Stimulated activated CD4-positive, alpha-beta T cell treated with anti-CD3 and anti-CD28 coated beads, TNF-alpha, amount 100 ng/mL, for 4 hours (primary cell): ENCODE data around the gene CPNE4.

Experiments
- DNase-seq, 3 experiments: peaks; one replicate each; pipeline ENCODE4 v3.0.0-alpha.2; 2020; ENCODE audit warnings: low read depth in 3 of 3

Gene CPNE4

DNA sequence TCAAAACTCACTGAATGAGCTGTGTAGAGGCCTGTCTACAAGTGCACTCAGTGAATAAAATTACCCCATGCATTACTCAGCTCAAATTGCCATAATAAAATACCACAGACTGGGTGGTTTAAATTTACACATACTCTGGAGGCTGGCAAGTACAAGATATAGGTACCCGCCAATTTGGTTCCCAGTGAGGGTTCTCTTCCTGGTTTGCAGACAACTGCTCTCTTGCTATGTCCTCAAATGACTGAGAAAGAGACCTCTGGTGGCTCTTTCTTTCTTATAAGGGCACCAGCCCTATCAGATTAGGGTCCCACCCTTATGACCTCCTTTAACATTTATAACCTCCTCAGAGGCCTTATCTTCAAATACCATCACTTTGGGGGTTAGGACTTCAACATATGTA is 237.0 kb downstream of the CPNE4 start:
- no peak for DNase-seq

DNA sequence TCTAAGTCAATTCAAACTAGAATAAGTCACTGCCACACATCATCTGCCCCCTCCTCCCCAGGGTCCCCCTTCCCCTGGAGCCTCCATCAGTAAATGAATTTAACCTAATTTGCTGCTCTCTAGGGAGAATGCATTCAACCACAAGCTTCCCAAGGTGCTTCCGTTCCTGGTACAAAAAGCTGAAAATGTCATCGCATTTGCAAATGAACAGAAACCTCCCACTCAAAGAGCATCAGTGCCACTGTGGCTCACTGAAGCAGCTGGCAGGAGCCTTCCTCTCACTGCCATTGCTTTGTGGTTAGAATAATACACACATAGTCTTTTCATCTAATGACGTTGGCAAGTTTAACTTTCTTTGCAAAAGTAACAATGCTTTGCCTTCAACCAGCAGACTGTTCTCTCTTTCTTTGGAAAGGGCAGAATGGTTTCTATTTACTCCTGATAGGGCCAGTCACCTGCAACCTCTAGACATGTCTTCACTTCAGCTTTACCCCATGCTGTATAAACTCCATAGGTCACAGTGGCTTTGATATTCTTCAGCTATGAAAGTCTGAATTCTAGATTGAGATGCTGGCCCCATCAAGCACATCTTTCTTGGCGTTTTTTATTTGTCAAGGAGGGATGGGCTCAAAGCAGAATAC is 238.1 kb downstream of the CPNE4 start:
- no peak for DNase-seq

GRCh38 chr3:131796111-131796510 is 238.7 kb downstream of the CPNE4 start:
- no peak for DNase-seq

DNA sequence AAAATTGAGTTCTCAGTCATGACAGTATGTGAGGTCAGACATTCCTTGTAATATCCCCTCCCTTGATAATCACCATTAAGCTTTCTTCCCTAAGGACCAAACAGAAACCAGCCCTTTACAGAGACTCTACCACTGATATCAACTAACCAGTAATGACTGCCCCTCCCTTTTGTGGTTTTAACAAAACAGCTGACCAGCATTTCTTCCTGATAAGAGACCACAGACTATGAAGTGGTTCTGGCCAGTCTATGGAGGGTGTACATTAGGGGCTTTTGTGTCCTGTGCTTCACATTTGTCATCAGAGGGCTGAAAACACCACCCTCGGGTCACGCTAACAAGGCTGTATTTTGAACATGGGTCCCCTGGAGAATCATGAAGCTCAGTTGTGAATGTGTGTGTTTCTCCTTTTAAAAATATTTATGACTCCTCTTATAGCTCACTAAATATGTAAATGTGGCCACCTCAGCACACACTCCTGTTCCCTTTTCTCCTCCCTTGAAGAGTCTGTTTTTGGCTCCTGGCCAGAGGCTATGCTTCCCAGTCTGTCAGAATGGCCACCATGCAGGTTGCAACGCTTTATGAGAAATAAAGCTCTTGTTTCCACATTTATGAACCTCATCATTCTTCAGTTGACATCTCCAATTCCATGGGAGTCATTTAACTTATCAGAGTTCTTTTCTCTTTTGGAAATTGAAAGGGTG is 239.3 kb downstream of the CPNE4 start:
- DNase-seq, result no peak

DNA sequence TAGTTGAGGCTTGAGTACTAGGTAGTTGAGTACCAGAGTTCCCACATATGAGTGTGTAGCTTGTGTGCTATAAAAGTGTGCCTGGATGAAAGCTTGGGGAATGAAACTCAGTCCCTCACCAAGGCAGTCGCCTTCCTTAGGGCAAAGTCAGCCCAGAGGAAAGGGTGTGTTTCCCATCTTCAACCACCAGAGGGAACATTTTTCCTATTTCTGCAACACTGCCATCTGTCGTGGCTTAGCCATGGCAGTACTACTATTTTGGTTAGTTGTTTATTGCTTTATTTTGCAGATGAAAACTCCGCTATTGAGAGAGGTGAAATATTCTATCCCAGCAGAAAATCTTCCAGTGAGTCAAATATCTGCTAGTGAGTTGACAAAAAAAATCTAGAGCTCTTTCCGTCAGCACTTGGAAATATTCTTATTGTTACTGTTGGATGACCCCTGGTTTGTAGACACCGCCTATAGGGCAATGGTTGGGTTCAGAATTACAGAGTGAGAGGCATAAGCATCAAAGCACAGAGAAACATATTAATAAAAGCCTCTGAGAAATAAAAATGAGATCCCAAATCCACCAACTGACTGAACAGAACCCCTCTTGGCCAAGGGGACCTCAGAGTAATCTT is 239.9 kb downstream of the CPNE4 start:
- no peak for DNase-seq

DNA sequence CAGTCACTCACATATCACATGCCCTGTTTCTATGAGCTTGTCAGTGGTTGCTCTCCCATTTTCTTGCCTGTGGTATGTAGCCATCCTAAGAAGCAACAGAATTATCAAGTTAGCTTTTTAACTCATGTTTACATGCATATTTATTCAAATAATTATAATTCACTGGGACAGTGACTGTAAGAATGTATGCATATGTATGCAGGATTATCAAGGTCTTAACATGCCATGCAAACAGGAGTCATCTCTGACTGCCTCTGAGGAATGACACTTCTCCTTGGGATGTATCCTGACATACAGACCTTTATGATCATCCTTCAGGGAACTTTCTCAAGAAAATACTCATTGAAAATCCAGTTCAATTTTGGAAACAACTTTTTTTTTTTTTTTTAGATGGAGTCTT is 240.9 kb downstream of the CPNE4 start:
- no peak for DNase-seq

GRCh38 chr3:131789188-131789587 is 245.6 kb downstream of the CPNE4 start:
- DNase-seq, result no peak

DNA sequence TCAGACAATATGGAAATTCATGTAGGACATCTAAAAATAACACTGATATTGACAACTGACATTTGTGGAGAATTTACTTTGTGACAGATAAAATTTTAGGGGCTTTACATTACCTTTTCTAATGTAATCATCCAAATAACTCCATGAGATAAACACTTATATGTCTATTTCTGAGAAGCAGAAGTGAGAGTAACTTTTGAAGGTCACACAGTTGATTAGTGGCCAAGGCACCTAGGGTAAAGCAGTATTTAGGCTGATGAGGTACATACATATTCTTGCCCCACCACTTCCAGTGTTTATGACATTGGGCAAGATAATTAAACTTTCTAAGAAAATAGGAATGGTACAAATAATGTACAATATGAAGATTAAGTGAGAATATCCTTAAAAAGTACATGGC is 248.4 kb downstream of the CPNE4 start:
- no peak for DNase-seq

DNA sequence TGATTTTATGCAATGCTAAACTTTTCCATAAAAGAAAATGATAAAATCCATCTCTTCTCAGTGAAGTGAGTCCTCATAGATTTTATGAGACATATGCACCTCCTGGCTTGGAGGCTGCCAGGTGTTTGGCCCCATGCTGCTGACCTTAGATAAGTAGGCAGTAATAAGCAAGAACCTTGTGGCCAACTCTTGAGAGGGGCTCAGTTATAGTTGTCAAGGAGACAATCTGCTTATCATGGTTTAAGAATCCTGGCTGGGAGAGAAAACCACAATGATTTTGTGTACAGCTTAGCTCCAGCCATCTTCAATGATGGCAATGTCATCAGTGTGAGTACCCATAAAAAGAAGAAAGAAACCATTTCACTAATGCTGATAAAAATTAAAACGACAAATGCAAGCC is 252.1 kb downstream of the CPNE4 start:
- no peak for DNase-seq

DNA sequence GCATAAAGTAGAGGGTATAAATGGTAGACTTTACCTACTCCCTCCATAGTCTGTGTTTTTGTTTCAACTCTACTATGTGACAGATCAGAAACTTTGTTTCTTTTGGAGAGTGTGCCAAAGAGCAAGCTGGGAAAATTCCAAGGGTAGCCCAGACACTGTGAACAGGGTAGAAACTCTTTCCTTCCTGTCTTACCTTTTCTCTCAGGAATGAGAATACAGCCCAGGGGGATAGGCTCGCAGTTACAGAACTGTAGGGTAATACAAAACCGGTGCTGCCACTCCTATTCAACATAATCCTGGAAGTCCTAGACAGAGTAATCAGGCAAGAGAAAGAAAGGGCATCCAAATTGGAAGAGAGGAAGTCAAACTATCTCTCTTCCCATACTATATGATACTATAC is 256.3 kb downstream of the CPNE4 start:
- no peak for DNase-seq

GRCh38 chr3:131775650-131776049 is 259.2 kb downstream of the CPNE4 start:
- DNase-seq, result no peak

DNA sequence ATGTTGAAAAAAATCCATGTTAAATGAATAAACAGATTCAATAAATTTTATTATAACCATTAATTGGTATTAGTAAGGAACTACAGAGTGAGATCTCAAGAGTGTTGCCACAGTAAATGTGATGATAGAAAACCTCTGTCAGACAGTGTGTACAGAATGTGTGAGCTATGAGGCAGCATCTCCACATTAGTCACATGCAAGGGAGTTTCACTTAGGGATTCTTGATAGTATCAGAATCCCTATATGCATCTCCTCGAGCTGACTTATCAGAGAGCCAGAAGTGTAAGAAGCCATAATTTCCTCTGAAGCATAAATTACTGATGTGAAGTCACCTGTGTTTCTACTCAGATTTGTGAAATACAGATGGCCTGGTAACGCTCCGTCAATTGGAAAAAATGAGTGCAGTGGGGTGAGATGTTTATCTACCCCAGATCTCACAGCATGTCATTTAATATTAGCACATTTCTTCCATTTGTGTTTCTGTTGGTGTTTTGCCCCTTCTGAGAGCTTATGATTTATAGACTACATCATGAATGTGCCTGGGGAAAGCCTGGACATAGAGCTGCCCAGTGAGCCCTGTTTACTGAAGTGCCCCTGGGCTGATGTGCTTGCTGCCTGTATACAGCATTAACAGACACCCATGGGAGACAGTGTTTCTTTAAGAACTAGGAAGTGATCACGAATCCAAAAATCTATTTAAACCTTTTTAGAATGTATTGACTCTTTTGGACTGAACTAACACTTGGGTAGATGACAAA is 262.4 kb downstream of the CPNE4 start:
- DNase-seq, result no peak

- DNase-seq, result no peak
Observed at GRCh38 chr3:131762981-131763564, 271.7 kb downstream of the CPNE4 start.

DNA sequence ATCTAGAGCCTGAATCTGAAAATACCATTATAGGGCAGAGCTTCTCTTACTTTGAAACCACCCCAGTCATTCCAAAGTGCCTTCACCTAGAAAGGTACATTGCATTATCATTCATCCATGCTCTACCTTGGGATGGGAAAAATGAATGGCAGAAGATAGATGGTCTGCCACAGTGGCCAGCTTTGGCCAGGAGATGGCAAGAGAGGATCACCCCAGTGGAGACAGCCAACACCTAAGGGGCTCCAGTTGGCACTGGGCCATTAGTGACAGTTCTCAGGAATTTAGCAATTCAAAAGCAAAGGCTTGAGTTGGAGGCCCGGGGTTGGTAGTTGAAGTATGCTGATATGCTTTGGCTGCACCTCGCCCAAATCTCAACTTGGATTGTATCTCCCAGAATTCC is 278.4 kb downstream of the CPNE4 start:
- no peak for DNase-seq

- no peak for DNase-seq
Observed at GRCh38 chr3:131755380-131755779, 279.4 kb downstream of the CPNE4 start.

- no peak for DNase-seq
Observed at GRCh38 chr3:131750256-131750655, 284.6 kb downstream of the CPNE4 start.

GRCh38 chr3:131749826-131750225 is 285.0 kb downstream of the CPNE4 start:
- no peak for DNase-seq

- no peak for DNase-seq
Observed at GRCh38 chr3:131747466-131747865, 287.3 kb downstream of the CPNE4 start.

DNA sequence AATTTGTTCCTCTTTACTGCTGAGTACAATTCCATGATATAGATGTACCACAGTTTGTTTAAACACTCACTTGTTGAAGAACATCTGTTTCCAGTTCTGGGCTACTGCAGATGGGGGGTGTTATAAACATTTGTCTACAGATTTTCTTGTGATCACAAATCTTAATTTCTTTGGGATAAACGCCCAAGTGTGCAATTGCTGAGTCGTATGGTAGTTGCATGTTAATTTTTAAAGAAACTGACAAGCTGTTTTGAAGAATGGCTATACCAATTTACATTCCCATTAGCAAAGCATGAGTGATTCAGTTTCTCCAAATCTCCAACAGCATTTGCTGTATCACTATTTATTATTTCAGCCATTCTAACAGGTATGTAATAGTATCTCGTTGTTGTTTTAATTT is 290.0 kb downstream of the CPNE4 start:
- no peak for DNase-seq

DNA sequence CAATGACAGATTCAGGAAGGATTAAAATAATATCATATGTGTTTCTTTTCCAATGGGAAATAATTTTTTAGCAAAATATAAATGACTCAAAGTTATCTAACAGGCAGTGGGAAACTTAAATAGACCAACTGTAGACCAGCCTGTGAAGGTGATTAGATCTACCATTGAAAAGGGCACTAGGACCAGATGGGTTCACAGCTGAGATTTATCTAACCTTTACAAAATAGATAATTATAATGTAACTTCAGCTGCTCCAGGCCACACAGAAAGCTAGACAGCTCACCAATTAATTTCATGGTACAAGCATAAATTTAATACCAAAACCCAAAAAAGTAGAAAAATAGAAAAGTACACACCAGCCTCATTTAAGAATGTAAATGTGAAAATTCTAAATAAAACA is 291.7 kb downstream of the CPNE4 start:
- no peak for DNase-seq

DNA sequence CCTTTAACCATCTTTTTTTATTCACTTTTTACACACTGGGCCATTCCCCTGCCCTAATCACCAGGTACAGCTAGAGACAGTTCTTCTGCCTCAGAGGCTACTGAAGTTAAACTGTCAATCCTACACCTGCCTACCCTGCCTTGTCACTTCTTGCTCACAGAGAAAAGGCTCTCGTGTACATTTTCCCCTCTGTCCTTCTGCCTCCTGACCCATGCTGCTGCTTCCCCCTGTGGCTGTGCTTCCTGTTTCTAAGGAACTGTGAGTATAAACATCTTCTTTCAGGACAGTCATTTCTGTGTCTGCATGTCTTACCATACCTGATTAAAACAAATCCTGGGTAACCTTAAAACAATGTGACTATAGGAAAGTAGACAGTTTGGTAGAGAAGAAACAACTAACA is 295.6 kb downstream of the CPNE4 start:
- DNase-seq, result no peak

- no peak for DNase-seq
Observed at GRCh38 chr3:131738095-131738494, 296.7 kb downstream of the CPNE4 start.
